SHP77 treated with DMSO at 0.1 percent for 48 hours (cell line): ENCODE measurements around the gene ZNF385B.

Experiments
- DNase-seq: peaks from one replicate; lab custom pipeline; 2025; lab: John Stamatoyannopoulos, UW

The ZNF385B gene

GRCh38 chr2:179438654-179439053 lies 422.8 kb downstream of the ZNF385B start:
- no peak for DNase-seq

GRCh38 chr2:179437430-179437829 lies 424.0 kb downstream of the ZNF385B start:
- DNase-seq, result no peak

- DNase-seq, result no peak
Observed at GRCh38 chr2:179435566-179435965, 425.8 kb downstream of the ZNF385B start.

GRCh38 chr2:179435000-179435399 lies 426.4 kb downstream of the ZNF385B start:
- DNase-seq, result no peak

GRCh38 chr2:179434357-179434756 lies 427.1 kb downstream of the ZNF385B start:
- no peak for DNase-seq

- DNase-seq, result no peak
Observed at GRCh38 chr2:179432751-179433150, 428.7 kb downstream of the ZNF385B start.

GRCh38 chr2:179429597-179429996 lies 431.8 kb downstream of the ZNF385B start:
- DNase-seq, result no peak

GRCh38 chr2:179429060-179429471 lies 432.3 kb downstream of the ZNF385B start:
- DNase-seq, result no peak

GRCh38 chr2:179428649-179429048 lies 432.8 kb downstream of the ZNF385B start:
- no peak for DNase-seq

GRCh38 chr2:179427065-179427464 lies 434.3 kb downstream of the ZNF385B start:
- DNase-seq, result no peak

GRCh38 chr2:179424571-179424970 lies 436.8 kb downstream of the ZNF385B start:
- DNase-seq, result no peak

GRCh38 chr2:179422037-179422643 lies 439.3 kb downstream of the ZNF385B start:
- peak; percentile 12 for DNase-seq

GRCh38 chr2:179417436-179417949 lies 443.9 kb downstream of the ZNF385B start:
- DNase-seq, result no peak

GRCh38 chr2:179412112-179412511 lies 449.3 kb downstream of the ZNF385B start:
- DNase-seq, result no peak

GRCh38 chr2:179410552-179411356 lies 450.7 kb downstream of the ZNF385B start:
- DNase-seq, result no peak

- DNase-seq, result no peak
Observed at GRCh38 chr2:179403624-179404023, 457.8 kb downstream of the ZNF385B start.

GRCh38 chr2:179393481-179393880 lies 467.9 kb downstream of the ZNF385B start:
- no peak for DNase-seq
